Measurements from ENCODE around the gene DNAJB8. TPM values are rescaled to one million over a fixed set of nuclear protein-coding genes. Genes with fewer than 3 reads are reported as not detected.

The DNAJB8 gene
- polyA plus RNA-seq, 1 experiment: not detected

DNA sequence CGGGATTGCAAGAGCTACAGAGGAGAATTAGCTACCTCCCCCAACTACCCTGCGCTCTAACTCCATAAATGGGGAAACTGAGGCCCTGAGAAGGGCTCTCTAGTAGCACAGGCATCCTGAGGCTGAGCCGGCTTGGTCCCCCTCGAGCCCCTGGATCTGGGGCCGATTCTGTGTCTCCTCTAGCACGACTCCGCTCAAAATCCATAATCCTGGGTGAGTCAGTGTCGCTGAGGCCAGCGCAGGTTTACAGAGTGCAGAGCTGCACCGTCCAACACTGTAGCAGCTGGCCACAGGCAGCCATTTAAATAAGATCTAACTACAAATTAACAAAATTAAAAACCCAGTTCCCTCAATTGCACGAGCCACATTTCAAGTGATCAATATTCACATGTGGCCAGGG lies 15.5 kb upstream of the DNAJB8 start:
- H3K4me3 ChIP-seq (ENCODE audit: low read depth, low read length): no peak overlapping the region
- H3K9me3 ChIP-seq (ENCODE audit: control insufficient read depth, insufficient read depth, low read length): no peaks in the 10 kb centered on the region; the same call in 1 of the 2 replicates
- POLR2A ChIA-PET: interaction anchor here (0.6 to 1.0 kb wide), 3 partner anchors 23 to 127 kb away, joined by 3 to 11 read pairs (median 6); no protein-coding TSS in a partner anchor
- peak overlapping the region; percentile 91 for H3K27ac ChIP-seq (ENCODE audit: low read depth, low read length)
- DNase-seq (ENCODE audit: low read depth, low spot score): no peak
- CTCF ChIA-PET: interaction anchor here (1.5 to 3.0 kb wide), 3 partner anchors 15 to 135 kb away, joined by 4 to 13 read pairs (median 7); no protein-coding TSS in a partner anchor
- TF ChIP-seq, protein P1, sequence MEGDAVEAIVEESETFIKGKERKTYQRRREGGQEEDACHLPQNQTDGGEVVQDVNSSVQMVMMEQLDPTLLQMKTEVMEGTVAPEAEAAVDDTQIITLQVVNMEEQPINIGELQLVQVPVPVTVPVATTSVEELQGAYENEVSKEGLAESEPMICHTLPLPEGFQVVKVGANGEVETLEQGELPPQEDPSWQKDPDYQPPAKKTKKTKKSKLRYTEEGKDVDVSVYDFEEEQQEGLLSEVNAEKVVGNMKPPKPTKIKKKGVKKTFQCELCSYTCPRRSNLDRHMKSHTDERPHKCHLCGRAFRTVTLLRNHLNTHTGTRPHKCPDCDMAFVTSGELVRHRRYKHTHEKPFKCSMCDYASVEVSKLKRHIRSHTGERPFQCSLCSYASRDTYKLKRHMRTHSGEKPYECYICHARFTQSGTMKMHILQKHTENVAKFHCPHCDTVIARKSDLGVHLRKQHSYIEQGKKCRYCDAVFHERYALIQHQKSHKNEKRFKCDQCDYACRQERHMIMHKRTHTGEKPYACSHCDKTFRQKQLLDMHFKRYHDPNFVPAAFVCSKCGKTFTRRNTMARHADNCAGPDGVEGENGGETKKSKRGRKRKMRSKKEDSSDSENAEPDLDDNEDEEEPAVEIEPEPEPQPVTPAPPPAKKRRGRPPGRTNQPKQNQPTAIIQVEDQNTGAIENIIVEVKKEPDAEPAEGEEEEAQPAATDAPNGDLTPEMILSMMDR (IDR thresholded peaks at IDR 0.05; ENCODE audit: low read depth, low read length): no peak
- no peaks in the 10 kb centered on the region for H3K27me3 ChIP-seq (ENCODE audit: control insufficient read depth, insufficient read depth, low read length)

DNA sequence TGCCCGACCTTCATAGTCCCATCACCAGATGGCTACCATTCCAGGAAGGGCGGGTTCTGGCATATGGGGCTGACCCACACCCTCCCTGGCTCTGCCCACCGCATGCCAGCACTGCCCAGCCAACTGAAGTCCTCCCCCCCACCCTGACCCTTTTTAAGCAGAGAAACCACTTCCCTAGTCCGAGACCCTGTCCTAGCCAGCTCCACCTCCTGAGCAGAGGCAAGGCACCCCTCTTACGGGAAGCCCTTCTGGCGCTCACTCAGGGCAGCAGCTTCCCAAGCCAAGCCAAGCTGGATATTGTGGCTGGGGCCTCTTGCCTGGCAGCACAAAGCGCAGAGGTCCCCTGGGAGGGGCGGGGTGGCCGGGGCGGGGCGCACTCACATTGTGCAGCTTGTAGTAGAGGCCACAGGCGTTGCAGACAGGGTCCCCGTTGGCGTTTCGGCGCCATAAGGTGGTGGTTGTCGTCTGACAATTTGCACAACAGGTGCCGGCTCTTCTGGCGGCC lies 14.8 kb upstream of the DNAJB8 start:
- CTCF ChIA-PET: interaction anchor here (1.0 to 1.7 kb wide), 2 partner anchors 16 to 55 kb away, joined by 4 to 7 read pairs; no protein-coding TSS in a partner anchor
- Histone ChIP-seq H3K27me3 (ENCODE audit: control insufficient read depth, insufficient read depth, low read length) (no peaks in the 10 kb centered on the region), H3K9me3 (ENCODE audit: control insufficient read depth, insufficient read depth, low read length) (no peaks in the 10 kb centered on the region; the same call in 1 of the 2 replicates), H3K4me3 (ENCODE audit: low read depth, low read length) (no peak overlapping the region), H3K27ac (ENCODE audit: low read depth, low read length) (no peak overlapping the region)
- TF ChIP-seq, protein P1 (IDR thresholded peaks at IDR 0.05; ENCODE audit: low read depth, low read length): no peak
- POLR2A ChIA-PET: interaction anchor here (0.6 kb wide), 2 partner anchors 101 to 181 kb away, joined by 3 read pairs; no protein-coding TSS in a partner anchor
- no peak for DNase-seq (ENCODE audit: low read depth, low spot score)

DNA sequence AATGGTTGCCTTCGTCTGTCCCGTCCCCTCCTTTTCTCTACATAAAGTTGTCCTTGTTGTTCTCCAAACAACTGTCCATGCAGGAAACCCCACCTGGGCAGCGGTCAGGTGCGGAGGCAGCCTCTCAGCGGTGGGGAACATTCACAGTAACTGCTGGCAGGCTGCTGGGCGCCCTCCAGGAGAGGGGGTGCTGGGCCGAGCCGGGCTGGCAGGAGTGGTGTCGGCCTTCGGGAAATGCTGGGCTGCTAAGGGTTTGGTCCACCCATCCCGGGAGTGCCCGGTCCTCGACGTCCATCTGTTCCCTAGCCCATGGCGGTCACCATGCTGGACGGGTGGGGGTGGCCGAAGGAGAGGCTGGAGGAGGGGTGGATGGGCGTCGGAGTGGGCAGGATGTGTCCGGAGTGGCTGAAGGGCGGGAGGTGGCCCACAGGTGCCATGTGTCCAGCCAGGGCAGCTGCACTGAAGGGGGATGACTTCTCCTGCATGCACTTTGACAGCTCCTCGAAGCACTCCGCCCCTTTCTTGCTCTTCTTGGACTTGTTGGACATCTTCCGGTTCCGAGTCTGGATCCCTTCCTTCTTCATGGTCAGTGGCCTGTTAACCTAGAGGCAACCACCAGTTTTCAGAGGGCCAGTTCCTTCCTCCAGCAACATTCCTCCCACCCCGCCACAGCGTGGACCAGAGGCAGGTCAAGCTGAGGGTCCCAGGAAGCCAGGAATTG lies 14.2 kb upstream of the DNAJB8 start:
- no peak for DNase-seq (ENCODE audit: low read depth, low spot score)
- no peak overlapping the region for H3K27ac ChIP-seq (ENCODE audit: low read depth, low read length)
- TF ChIP-seq, protein P1 (IDR thresholded peaks at IDR 0.05; ENCODE audit: low read depth, low read length): no peak
- POLR2A ChIA-PET: no interaction called here
- CTCF ChIA-PET: interaction anchor here (1.0 to 1.7 kb wide), 2 partner anchors 54 to 310 kb away, joined by 3 to 4 read pairs; no protein-coding TSS in a partner anchor
- H3K9me3 ChIP-seq (ENCODE audit: control insufficient read depth, insufficient read depth, low read length): no peaks in the 10 kb centered on the region; the same call in 1 of the 2 replicates
- no peaks in the 10 kb centered on the region for H3K27me3 ChIP-seq (ENCODE audit: control insufficient read depth, insufficient read depth, low read length)
- no peak overlapping the region for H3K4me3 ChIP-seq (ENCODE audit: low read depth, low read length)

DNA sequence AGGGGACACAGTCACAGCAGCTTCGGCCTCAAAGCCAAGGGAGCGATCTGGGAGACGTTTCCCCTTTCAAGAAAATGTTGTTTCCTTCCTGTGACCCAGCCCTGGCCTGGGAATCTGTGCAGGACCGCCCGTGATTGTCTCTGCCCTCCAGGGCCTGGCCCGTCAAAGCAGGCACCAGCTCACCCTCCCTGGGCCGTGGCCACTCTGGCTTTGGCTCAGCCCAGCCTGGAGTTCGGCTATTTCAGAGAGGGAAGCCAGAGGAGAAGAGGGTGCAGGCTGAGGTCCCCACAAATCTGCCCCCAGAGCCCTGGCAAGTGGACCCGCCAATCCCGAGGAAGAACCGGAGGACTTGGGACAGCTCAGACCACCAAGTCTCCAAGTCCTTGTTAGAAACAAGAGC lies 13.6 kb upstream of the DNAJB8 start:
- Histone ChIP-seq H3K27ac (ENCODE audit: low read depth, low read length) (no peak overlapping the region), H3K27me3 (ENCODE audit: control insufficient read depth, insufficient read depth, low read length) (peaks cover 2% of the 10 kb centered on the region), H3K4me3 (ENCODE audit: low read depth, low read length) (no peak overlapping the region), H3K9me3 (ENCODE audit: control insufficient read depth, insufficient read depth, low read length) (no peaks in the 10 kb centered on the region; the same call in 1 of the 2 replicates)
- TF ChIP-seq, protein P1 (IDR thresholded peaks at IDR 0.05; ENCODE audit: low read depth, low read length): no peak
- no peak for DNase-seq (ENCODE audit: low read depth, low spot score)
- CTCF ChIA-PET: interaction anchor here (1.7 kb wide), 1 partner anchor 310 kb away, joined by 3 read pairs; no protein-coding TSS in a partner anchor
- POLR2A ChIA-PET: no interaction called here

All from AG04450 (cell line).